ENCODE data around the gene EXD3. TPM values are rescaled to one million over a fixed set of nuclear protein-coding genes. Genes with fewer than 3 reads are reported as not detected.

EXD3 gene
- total and polyA plus RNA-seq, 2 of the 4 experiments (the other 2 are of a cell fraction), result 1.1 to 7.4 TPM

DNA sequence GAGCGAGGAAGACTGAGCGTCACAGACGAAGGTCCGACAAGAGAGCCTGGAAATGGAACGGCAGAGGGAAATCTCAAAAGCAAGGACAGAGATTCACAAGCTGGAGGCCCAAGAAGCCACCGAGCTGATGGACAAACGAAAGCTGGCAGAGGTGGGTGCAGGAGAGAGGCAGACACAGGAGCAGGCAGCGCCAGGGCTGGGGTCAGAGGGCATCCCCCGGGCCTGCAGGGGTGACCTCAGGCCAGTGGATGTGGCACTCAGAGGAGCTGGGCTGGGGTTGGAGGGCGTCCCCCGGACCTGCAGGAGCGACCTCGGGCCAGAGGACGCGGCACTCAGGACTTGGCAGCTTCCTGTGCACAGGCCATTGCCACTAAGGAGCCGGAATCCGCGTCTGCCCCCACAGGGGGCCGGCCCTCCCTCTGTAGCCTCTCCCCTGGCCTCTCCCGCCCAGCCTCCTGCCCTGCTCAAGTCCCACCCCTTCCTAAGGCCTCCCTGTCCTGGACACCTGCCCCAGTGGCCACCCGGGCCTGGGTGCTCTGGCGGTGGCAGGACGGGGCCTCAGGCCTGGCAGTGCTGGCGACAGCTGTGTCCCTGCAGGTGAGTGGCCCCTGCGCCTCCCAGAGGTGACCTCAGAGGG lies 40.4 kb downstream of the EXD3 start:
- Histone ChIP-seq H2AFZ (replicated peaks; ENCODE audit: low read length, poor library complexity) (no peak overlapping the region), H4K91ac (ENCODE audit: insufficient read depth, low read depth, low read length) (no peak overlapping the region), H3K4me3 (ENCODE audit: insufficient read depth, low read depth, low read length) (no peak overlapping the region), H3K4me2 (ENCODE audit: low read depth, low read length) (no peak overlapping the region), H2AK5ac (ENCODE audit: low read depth, low read length) (no peak overlapping the region), H3K18ac (ENCODE audit: low read depth, low read length) (no peak overlapping the region), H4K20me1 (ENCODE audit: insufficient read depth, low read length) (no peaks in the 10 kb centered on the region; the same call in 1 of the 2 replicates), H3K4me1 (ENCODE audit: control insufficient read depth, insufficient read depth, low read length) (peaks cover 5% of the 10 kb centered on the region; the same call in 1 of the 2 replicates), H3K79me1 (ENCODE audit: low read depth in 1 of 2, low read length in 2 of 2) (no peaks in the 10 kb centered on the region), H4K5ac (ENCODE audit: low read depth, low read length) (no peak overlapping the region), H3K9me3 (ENCODE audit: control insufficient read depth, insufficient read depth, low read length) (no peaks in the 10 kb centered on the region), H2BK5ac (ENCODE audit: low read depth, low read length, poor library complexity, severe bottlenecking) (no peak overlapping the region), H3K36me3 (ENCODE audit: control insufficient read depth, insufficient read depth, low read length) (no peaks in the 10 kb centered on the region), H3K9ac (ENCODE audit: low read depth, low read length) (no peak overlapping the region), H2BK20ac (ENCODE audit: low read depth, low read length) (no peak overlapping the region), H4K8ac (ENCODE audit: low read depth in 2 of 2, low read length in 2 of 2) (no peak overlapping the region), H3K14ac (replicated peaks; ENCODE audit: low read depth, low read length) (no peak overlapping the region), H3K56ac (ENCODE audit: extremely low read depth, insufficient read depth, low read length) (no peak overlapping the region), H3K27me3 (ENCODE audit: control insufficient read depth, insufficient read depth, low read length) (no peaks in the 10 kb centered on the region), H3K23ac (ENCODE audit: low read depth, low read length) (no peak overlapping the region), H3K4ac (ENCODE audit: low read depth, low read length) (no peak overlapping the region), H2BK120ac (ENCODE audit: low read depth, low read length) (no peak overlapping the region), H2AK9ac (replicated peaks; ENCODE audit: low read depth, low read length, poor library complexity) (no peak overlapping the region), H3K27ac (ENCODE audit: insufficient read depth, low read length) (no peak overlapping the region), H2BK15ac (ENCODE audit: low read depth, low read length) (no peak overlapping the region), H3K9me1 (ENCODE audit: insufficient read depth, low read length) (no peaks in the 10 kb centered on the region)
- 73% methylated on average over 9 of the region's 25 CpGs; no CpG with 5 or more reads in 1 of the 2 experiments for WGBS, 2 experiments (ENCODE audit: extremely low coverage in 2 of 2, insufficient read length in 1 of 2)
- no peak for ATAC-seq (ENCODE audit: low read depth)
- no peak for DNase-seq
- TF ChIP-seq CEBPB (IDR thresholded peaks at IDR 0.05; ENCODE audit: low read depth, low read length) (no peak), POLR2A (IDR thresholded peaks at IDR 0.05; ENCODE audit: low read depth, low read length) (no peak), BHLHE40 (IDR thresholded peaks at IDR 0.05; ENCODE audit: low read depth, low read length) (no peak), FOS (IDR thresholded peaks at IDR 0.05; ENCODE audit: low read depth, low read length) (no peak), MXI1 (IDR thresholded peaks at IDR 0.05; ENCODE audit: borderline replicate concordance, low read depth, low read length) (no peak), MAFK (IDR thresholded peaks at IDR 0.05; ENCODE audit: low read depth, low read length) (no peak), SMC3 (IDR thresholded peaks at IDR 0.05; ENCODE audit: low read depth, low read length) (no peak), NFE2L2 (IDR thresholded peaks at IDR 0.05; ENCODE audit: low read depth, low read length) (no peak), MAZ (IDR thresholded peaks at IDR 0.05; ENCODE audit: borderline replicate concordance, low read depth, low read length) (no peak), RFX5 (IDR thresholded peaks at IDR 0.05; ENCODE audit: low read depth, low read length) (no peak), RCOR1 (IDR thresholded peaks at IDR 0.05; ENCODE audit: insufficient replicate concordance, low read length) (no peak), CHD1 (IDR thresholded peaks at IDR 0.05; ENCODE audit: low read depth, low read length) (no peak)
- TF ChIP-seq, protein P1, sequence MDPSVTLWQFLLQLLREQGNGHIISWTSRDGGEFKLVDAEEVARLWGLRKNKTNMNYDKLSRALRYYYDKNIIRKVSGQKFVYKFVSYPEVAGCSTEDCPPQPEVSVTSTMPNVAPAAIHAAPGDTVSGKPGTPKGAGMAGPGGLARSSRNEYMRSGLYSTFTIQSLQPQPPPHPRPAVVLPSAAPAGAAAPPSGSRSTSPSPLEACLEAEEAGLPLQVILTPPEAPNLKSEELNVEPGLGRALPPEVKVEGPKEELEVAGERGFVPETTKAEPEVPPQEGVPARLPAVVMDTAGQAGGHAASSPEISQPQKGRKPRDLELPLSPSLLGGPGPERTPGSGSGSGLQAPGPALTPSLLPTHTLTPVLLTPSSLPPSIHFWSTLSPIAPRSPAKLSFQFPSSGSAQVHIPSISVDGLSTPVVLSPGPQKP (IDR thresholded peaks at IDR 0.05; ENCODE audit: borderline replicate concordance, low read depth, low read length), result no peak
- TF ChIP-seq, protein P2, sequence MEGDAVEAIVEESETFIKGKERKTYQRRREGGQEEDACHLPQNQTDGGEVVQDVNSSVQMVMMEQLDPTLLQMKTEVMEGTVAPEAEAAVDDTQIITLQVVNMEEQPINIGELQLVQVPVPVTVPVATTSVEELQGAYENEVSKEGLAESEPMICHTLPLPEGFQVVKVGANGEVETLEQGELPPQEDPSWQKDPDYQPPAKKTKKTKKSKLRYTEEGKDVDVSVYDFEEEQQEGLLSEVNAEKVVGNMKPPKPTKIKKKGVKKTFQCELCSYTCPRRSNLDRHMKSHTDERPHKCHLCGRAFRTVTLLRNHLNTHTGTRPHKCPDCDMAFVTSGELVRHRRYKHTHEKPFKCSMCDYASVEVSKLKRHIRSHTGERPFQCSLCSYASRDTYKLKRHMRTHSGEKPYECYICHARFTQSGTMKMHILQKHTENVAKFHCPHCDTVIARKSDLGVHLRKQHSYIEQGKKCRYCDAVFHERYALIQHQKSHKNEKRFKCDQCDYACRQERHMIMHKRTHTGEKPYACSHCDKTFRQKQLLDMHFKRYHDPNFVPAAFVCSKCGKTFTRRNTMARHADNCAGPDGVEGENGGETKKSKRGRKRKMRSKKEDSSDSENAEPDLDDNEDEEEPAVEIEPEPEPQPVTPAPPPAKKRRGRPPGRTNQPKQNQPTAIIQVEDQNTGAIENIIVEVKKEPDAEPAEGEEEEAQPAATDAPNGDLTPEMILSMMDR (conservative IDR thresholded peaks at IDR 0.05; ENCODE audit: low read depth, low read length), result no peak
- TF ChIP-seq, protein P3, sequence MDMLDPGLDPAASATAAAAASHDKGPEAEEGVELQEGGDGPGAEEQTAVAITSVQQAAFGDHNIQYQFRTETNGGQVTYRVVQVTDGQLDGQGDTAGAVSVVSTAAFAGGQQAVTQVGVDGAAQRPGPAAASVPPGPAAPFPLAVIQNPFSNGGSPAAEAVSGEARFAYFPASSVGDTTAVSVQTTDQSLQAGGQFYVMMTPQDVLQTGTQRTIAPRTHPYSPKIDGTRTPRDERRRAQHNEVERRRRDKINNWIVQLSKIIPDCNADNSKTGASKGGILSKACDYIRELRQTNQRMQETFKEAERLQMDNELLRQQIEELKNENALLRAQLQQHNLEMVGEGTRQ (IDR thresholded peaks at IDR 0.05; ENCODE audit: low read depth, low read length), result no peak
- CTCF ChIA-PET, result no interaction called here
- in situ Hi-C loops (cut with MboI; ENCODE audit: low sequenced_read_pairs) (no loop called here), dilution Hi-C loops (cut with HindIII; ENCODE audit: low sequenced_read_pairs, unreplicated experiment) (no loop called here), intact Hi-C loops (cut with micrococcal nuclease) (no loop called here)
- POLR2A ChIA-PET (ENCODE audit: unreplicated experiment), result no interaction called here
- no TSS peak for BruUV-seq (replicated peaks)

Data from IMR-90 (cell line).